Measurements from ENCODE around the gene ARL10.

Gene ARL10

DNA sequence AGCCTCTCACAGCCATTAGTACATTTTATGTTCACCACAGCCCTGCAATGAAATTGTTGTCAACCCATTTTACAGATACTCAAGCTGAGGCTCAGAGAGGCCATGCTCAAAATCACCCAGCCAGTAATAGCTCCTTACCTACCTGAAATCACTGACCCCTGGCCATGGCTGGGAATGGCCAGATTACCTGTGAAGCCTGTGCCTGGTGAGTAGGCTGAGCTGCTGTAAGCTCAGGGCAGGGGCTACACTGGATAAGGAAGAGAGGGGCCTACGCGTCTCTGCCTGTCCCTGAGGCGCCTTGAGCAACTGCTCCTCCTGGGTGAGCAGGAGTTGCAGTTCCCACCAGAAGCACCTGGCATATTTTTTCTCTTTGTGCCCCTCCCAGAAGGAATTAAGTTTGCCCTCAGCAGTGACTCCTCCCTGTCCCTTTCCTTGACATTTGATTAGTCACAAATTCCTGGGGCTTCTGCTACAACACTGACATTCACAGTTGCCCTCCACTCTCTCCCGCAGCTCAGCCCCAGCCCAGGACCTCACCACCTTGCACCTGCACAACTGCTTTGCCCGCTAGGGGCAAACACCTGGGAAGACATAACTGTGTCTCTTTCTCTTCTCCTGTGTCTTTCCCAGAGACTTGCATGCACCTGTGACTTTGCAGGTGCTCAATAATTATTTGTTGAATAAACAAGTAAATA is 45.3 kb downstream of the ARL10 start:
- DNase-seq (ENCODE audit: low read depth in 1 of 2, low spot score in 1 of 2) = no peak

DNA sequence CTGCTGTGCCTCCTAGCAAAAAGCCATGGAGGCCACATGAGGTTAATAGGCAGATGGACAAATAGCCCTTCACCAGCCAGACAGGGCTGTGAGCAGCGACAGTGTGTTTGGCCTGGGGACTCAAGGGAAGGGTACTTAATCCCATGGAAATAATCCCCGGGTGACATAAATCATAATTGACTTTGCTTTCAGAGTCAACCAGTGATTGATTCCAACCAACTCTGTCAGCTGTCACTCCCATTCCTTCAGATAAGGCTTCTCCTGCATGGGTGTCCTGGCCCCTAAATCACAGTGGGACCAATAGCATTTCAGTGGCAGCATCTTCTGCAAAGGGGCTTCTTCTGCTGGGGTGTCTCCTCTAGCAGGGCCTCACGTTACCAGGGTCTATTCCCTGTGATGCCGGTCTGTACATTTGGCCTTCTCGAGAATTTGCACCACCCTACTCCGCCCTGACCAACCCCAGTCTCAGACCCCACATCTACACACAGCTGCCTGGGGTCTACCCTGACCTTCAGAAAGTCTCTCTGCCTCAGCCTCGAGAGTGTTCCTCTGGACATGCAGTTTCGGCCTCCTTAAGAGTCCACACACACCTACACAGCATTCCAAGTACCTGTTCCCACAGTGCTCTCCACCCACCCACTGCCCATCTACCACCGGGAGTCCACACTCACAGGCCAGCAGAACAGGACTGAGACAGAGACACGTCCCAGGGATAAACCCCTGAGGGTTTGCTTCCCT is 47.4 kb downstream of the ARL10 start:
- no peak for DNase-seq (ENCODE audit: low read depth in 1 of 2, low spot score in 1 of 2)

DNA sequence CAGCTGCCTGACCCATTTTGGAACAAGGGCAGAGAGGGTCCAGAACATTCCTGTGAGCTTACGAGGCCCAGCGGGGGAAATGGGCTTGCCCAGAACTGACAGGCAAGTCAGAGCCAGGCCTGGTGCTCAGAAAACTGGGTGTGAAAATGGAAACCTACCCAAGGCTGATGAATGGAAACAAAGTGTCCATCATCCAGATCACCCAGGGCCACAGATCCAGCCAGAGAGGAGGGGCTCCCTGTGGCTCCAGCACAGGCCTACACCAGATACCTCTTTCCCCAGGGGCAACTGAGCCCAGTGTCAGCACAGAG is 47.9 kb downstream of the ARL10 start:
- DNase-seq (ENCODE audit: low read depth in 1 of 2, low spot score in 1 of 2) = no peak

DNA sequence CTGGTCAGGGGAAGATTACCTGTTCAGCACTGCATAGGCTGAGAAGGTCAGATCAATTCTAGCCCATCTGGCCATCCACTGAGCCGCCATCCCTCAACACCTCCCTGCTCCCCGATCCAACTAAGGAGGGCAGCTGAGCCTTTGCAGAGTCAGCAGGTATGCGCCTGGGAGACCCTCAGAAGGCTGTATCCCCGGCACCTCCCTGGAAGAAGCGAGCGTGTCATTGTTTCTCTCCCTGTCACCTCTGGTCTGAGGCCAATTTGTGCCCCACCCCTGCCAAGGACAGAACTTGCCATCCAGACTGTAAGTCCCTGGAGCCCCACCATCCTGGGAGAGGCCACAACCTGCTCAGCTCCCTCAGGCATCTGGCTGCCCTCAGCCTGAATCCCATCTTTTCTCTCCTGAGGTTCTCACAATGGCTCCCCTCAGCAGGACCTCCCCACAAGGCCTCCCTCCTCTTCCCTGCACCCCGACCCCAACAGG is 48.5 kb downstream of the ARL10 start:
- DNase-seq (ENCODE audit: low read depth in 1 of 2, low spot score in 1 of 2) = no peak

DNA sequence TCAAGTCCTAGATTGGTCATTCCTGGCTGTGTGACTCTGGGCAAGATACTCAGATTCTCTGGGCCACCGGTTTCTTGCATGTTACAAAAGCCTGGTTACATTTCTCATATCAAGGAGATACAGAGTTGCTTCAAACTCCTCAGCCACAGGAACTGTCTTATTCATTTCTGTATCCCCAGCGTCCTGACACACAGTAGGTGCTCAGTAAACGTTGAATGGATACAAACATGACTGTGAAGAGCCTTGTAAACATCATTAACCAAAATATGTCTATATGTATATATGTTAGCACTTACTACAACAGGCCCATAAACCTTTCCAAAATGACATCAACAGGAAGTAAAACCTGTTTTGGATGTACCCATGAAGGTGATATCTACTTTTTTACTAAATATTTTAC is 49.4 kb downstream of the ARL10 start:
- DNase-seq (ENCODE audit: low read depth in 1 of 2, low spot score in 1 of 2) = no peak

DNA sequence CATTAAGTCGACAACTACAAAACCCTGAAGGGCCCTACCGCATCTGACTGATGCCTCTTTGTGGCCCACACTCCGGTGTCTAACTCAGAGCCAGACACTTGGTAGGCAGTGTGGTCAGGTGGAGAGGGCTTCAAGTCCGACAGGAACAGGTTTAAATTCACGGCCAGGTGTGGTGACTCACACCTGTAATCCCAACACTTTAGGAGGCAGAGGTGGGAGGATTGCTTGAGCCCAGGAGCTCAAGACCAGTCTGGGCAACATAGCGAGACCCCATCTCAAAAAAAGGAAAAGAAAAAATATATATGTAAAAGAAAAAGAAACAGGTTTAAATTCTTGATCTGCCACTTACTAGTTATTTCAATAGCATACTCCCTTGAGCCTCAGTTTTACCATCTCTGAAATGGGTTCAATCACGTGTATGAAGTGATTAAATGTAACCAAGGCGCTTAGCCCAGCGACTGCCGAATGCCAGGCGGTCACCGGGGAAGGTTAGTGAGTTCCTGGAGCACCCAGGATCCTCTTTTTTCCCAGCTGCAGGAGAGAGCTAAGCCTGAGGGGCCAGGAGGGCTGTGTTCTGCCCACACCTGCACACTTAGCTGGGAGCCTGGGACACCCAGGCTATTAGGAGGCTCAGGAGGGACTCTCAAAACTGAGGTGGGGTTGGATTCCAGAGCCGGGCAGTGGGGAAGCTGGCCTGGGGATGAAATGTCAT is 50.1 kb downstream of the ARL10 start:
- no peak for DNase-seq (ENCODE audit: low read depth in 1 of 2, low spot score in 1 of 2)

DNA sequence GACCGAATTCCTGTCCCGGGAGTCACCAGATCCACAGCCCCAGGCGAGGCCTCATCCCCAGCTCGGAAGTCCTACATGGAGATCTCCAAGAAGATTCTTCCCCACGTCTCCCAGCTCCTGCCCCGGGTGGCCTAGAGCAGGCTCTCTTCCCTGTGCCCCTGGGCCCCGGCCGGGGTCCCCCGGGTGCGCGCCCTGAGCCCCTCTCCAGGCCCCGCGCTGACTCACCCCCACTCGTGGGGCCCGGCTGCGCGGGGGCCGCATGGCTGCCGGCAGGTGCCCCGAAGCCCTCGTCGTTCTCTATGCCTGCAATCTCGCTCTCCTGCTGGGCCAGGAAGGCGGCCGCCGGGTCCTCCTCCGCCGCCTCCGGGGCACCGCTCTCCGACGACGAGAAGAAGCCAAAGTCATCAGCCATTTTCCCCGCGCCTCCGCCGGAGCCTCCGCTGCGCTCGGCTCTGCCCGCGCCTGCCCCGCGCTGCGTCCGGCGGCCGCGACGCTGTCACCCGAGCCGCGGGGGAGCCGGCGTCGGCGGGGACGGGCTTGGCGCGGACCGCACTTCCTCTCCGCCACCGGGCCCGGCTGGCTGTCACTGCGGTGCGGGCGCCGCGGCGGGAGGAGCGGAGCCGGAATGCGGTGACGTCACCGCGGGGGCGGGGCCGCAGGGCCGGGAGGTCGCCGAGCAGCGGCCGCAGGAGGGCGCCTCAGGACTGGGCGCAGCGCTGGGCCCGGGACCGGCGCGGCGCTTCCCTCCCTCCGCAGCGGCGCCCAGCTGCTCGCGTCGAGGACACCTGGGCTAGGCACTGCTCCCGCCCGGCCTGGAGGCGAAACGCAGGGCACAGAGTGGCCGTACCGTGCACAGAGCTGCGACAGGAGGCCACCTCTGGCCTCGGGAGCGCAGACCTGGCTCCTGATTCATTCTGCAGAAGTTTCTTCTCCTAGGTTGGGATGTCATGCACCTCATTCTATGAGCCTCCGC is 51.0 kb downstream of the ARL10 start, which contains the start of gene CLTB:
TSS of gene CLTB (minus strand) at position 588 of the 973 bp plus-strand sequence. CDS start at position 412, 176 bp downstream.
- peak; percentile 81 to 84 for DNase-seq (ENCODE audit: low read depth in 1 of 2, low spot score in 1 of 2)

DNA sequence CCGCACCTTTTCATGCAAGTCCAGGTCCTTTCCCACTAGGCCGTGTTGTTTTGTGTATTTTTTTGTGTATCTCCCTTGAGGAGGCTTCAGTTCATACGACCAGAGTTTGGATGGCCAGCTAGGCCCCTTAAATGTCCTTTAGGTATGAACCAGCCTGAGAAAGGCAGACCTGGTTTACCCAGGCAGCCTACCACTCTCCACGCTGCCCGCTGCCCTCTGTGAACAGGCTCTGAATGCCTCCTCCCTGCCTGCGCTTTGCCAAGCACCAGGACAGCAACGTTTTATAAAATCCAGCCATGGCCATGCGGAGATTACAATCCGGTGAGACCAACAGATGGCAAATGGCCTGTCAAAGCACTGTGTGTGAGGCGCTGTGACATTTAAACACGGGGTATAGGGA is 51.7 kb downstream of the ARL10 start:
- DNase-seq (ENCODE audit: low read depth in 1 of 2, low spot score in 1 of 2) = no peak

DNA sequence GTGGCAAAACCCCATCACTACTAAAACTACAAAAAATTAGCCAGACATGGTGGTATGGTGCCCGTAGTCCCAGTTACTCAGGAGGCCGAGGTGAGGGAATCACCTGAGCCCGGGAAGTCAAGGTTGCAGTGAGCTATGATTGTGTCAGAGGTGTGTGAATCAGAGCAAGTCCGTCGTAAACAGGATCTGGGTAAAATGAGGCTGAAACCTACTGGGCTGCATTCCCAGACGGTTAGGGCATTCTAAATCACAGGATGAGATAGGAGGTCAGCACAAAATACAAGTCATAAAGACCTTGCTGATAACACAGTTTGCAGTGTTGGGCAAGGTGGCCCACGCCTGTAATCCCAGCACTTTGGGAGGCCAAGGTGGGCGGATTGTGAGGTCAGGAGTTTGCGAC is 53.0 kb downstream of the ARL10 start:
- no peak for DNase-seq (ENCODE audit: low read depth in 1 of 2, low spot score in 1 of 2)

DNA sequence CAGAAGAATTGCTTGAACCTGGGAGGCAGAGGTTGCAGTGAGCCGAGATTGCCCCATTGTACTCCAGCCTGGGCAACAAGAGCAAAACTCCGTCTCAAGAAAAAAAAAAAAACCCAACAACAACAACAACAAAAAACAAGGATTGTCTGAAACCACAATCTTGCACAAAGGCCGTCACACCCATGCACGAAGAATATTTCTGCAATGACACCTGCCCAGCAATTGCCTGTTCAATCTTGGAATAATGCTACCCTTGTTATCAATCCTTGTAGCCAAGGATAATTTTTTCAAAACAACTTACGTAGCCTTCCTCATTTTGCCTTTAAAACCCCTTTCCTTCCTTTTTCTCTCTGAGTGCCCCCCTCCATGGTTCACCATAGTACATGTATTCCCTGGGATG is 54.8 kb downstream of the ARL10 start:
- no peak for DNase-seq (ENCODE audit: low read depth in 1 of 2, low spot score in 1 of 2)

DNA sequence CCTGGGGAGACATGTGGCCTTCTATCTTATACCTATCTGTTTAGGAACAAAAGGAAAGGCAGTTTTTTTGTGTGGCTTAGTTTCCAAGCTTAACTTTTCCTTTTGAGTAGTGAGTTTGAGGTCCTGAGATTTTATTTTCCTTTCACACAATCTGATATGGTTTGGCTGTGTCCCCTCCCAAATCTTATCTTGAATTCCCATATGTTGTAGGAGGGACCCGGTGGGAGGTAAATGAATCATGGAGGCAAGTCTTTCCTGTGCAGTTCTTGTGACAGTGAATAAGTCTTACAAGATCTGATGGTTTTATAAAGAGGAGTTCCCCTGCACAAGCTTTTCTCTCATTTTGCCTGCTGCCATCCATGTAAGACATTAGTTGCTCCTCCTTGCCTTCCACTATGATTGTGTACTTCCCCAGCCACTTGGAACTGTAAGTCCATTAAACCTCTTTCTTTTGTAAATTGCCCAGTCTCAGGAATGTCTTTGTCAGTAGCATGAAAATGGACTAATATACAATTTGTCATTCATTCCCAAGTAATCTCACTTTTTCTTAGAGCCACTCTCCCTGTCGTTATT is 55.8 kb downstream of the ARL10 start:
- DNase-seq (ENCODE audit: low read depth in 1 of 2, low spot score in 1 of 2) = no peak

DNA sequence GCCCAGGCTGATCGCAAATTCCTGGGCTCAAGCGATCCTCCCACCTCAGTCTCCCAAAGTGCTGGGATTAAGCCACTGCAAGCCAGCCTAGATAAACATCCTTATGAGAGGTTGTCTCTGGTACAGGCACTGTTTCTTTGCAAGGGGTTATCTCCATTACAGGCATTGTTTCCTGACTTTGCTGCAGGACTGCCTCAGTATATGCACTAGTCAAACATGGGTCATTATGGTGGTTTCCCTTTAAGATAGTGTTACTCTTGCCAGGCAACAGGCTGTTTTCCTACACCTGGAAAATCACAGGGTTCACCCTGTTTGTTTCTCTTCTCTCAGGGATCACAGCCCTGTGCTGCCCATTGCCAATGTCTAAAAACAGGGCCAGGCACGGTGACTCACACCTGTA is 58.9 kb downstream of the ARL10 start:
- DNase-seq (ENCODE audit: low read depth in 1 of 2, low spot score in 1 of 2) = no peak

DNA sequence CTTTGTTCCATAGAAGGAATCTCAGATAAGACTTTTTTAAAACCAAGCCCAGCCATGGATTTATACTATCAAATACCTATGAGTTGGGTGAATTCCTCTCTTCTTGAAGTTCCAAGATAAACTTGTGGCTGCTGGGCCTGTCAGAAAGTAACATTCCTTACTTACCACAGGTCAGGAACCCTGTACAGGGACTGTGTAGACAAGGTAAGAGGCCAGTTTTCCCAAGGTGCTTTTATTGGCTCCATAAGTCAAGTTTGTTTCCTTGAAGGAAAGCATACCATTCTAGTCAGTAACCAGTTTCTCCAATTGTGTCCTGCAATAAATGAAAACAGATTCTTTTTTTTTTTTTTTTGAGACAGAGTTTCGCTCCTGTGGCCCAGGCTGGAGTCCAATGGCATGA is 59.9 kb downstream of the ARL10 start:
- no peak for DNase-seq (ENCODE audit: low read depth in 1 of 2, low spot score in 1 of 2)

DNA sequence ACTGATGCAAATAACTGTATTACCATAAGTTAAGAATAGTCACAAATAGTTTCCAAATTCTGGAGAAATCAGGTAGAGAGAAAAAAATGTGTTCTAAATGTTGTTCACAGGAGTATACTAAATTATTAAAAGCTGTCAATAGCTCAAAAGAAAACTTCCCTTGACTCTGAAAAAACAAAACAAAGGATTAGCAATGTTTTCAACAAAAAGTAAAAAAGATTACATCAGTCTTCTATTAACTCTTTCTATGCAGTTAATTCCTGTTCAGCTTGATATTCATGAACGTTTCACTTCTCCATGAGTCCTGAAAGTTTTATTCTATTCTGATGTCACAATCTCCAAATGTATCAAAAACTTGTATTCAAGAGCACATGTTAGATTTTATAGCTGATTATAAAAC is 60.5 kb downstream of the ARL10 start:
- no peak for DNase-seq (ENCODE audit: low read depth in 1 of 2, low spot score in 1 of 2)

DNA sequence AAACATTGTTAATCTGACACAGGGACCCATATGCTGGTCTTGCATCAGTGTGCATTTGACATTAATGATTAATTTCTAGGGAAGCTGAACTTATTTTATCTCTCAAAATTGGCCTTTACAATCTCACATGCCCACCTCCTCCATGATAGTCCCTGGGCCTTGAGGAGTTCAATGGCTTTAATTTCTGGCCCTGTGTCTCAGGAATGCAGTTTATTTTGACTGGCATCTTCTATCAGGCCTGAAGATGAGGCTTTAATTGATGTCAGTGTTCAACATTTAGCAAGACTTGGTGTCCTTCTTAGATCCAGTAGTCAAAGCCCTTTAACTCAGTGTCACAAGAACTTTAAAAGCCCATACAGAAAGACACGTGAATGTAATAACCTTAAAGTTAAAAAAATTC is 61.6 kb downstream of the ARL10 start:
- no peak for DNase-seq (ENCODE audit: low read depth in 1 of 2, low spot score in 1 of 2)

DNA sequence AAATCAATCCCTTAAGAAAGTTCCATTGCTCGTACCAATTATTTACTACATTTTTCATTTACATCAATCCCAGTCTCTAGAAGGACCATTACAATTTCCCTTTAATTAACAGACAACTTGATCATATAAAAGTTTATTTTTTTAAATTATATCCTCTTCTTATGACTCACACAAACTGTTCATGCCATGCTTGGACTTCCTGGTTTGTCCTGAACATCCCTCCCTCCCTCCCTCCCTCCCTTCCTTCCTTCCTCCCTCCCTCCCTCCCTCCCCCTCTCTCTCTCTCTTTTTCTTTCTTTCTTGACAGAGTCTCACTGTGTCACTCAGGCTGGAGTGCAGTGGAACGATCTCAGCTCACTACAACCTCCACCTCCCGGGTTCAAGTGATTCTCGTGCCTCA is 62.7 kb downstream of the ARL10 start:
- no peak for DNase-seq (ENCODE audit: low read depth in 1 of 2, low spot score in 1 of 2)

DNA sequence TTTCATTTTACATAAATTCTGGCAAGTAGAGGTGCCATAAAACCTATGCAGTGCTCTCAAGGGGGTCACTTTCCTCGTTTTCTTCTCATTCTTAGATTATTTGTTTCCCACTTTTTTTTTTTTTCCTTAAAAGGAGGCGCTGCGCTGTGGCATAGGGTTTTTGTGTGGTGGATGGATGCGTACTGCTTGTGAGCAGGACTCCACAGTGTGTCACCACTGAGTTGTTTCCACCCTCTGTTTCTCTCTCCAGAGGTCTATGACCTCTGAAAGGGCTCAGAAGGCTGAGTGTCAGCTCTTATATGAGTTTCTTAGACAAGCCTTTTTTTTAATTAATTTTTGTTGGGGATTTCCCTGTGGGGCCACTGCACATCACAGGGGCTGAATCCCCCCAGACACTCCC is 64.7 kb downstream of the ARL10 start:
- no peak for DNase-seq (ENCODE audit: low read depth in 1 of 2, low spot score in 1 of 2)
